KMS-11 (cell line): ENCODE measurements around the gene OTUD4.
A peak's percentile ranks its signal among the peaks of the same experiment; 100 is the strongest.

Source experiments
- H2AFZ ChIP-seq: fragments of 200-600 bp; sonication (generic); 2 replicates; pipeline ENCODE4 v1.6.1; 2016; ENCODE audit warnings: antibody characterized with exemption, mixed run types, low read depth
- H3K27ac ChIP-seq: fragments of 200-600 bp; sonication (generic); 2 replicates; pipeline ENCODE4 v1.6.1; 2016; ENCODE audit warnings: mild to moderate bottlenecking, mixed run types
- H3K27me3 ChIP-seq: fragments of 200-600 bp; sonication (generic); 2 replicates; pipeline ENCODE4 v1.6.1; 2017; ENCODE audit warnings: mild to moderate bottlenecking, low read depth, mixed run types, moderate library complexity; ENCODE audit not compliant: insufficient read depth
- H3K36me3 ChIP-seq: fragments of 200-600 bp; sonication (generic); 2 replicates; pipeline ENCODE4 v1.6.1; 2017; ENCODE audit warnings: mild to moderate bottlenecking, mixed run types; ENCODE audit not compliant: insufficient read depth
- H3K4me1 ChIP-seq: fragments of 200-600 bp; sonication (generic); 2 replicates; pipeline ENCODE4 v1.6.1; 2016; ENCODE audit warnings: mild to moderate bottlenecking, low read depth, mixed run types; ENCODE audit not compliant: poor library complexity, severe bottlenecking
- H3K4me2 ChIP-seq: fragments of 200-600 bp; sonication (generic); 2 replicates; pipeline ENCODE4 v1.7.0; 2016; ENCODE audit warnings: mild to moderate bottlenecking, mixed run types
- H3K4me3 ChIP-seq: fragments of 200-600 bp; sonication (generic); IDR thresholded peaks from 2 replicates; pipeline ENCODE4 v1.6.1; 2017; ENCODE audit warnings: low read depth, low read length, mixed read lengths; ENCODE audit not compliant: insufficient read depth
- H3K79me2 ChIP-seq: fragments of 200-600 bp; sonication (generic); 2 replicates; pipeline ENCODE4 v1.6.1; 2016; ENCODE audit warnings: low read depth, mixed run types; ENCODE audit not compliant: insufficient read depth
- H3K9ac ChIP-seq: fragments of 200-600 bp; sonication (generic); 2 replicates; pipeline ENCODE4 v1.6.1; 2016; ENCODE audit warnings: mild to moderate bottlenecking, mixed run types
- H4K20me1 ChIP-seq: fragments of 200-600 bp; sonication (generic); 2 replicates; pipeline ENCODE4 v1.6.1; 2016; ENCODE audit warnings: mild to moderate bottlenecking, mixed run types; ENCODE audit not compliant: insufficient read depth
- TF ChIP-seq, protein P1 (sequence below): fragments of 200-600 bp; sonication (generic); conservative IDR thresholded peaks from 2 replicates; pipeline ENCODE4 v1.6.1; 2017; ENCODE audit warnings: low read depth, mild to moderate bottlenecking, antibody characterized with exemption, low read length, moderate library complexity, mixed read lengths

OTUD4 gene

DNA sequence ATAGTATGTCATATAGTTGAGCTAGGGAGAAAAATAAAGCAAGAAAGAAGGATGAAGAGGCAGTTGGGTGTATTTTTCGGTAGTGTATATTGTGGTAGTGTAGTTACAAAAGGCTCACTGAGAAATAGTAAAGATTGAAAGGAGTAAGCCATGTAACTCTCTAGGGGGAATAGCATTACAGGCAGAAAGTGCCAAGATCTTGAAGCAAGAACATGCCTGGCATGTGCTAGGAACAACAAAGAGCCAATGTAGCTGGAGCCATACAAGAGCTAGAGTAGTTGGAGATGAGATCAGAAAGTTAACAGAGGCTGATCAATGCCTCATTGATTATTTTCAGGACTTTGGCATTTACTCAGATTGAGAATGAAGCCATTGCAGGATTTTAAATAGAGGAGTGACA lies 79.3 kb downstream of the OTUD4 start:
- Histone ChIP-seq H3K9ac (no peak overlapping the region), H3K4me2 (peak overlapping the region; percentile 17; the same call in 1 of the 2 replicates), H3K27me3 (no peaks in the 10 kb centered on the region), H2AFZ (no peak overlapping the region), H3K36me3 (peaks cover 17% of the 10 kb centered on the region; the same call in 1 of the 2 replicates), H3K27ac (no peak overlapping the region), H3K4me1 (peaks cover 60% of the 10 kb centered on the region), H3K4me3 (no peak overlapping the region), H4K20me1 (peaks cover 24% of the 10 kb centered on the region), H3K79me2 (peaks cover 97% of the 10 kb centered on the region)
- TF ChIP-seq, protein P1, sequence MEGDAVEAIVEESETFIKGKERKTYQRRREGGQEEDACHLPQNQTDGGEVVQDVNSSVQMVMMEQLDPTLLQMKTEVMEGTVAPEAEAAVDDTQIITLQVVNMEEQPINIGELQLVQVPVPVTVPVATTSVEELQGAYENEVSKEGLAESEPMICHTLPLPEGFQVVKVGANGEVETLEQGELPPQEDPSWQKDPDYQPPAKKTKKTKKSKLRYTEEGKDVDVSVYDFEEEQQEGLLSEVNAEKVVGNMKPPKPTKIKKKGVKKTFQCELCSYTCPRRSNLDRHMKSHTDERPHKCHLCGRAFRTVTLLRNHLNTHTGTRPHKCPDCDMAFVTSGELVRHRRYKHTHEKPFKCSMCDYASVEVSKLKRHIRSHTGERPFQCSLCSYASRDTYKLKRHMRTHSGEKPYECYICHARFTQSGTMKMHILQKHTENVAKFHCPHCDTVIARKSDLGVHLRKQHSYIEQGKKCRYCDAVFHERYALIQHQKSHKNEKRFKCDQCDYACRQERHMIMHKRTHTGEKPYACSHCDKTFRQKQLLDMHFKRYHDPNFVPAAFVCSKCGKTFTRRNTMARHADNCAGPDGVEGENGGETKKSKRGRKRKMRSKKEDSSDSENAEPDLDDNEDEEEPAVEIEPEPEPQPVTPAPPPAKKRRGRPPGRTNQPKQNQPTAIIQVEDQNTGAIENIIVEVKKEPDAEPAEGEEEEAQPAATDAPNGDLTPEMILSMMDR: no peak

- peaks cover 62% of the 10 kb centered on the region for H3K4me1 ChIP-seq
- no peak overlapping the region for H2AFZ ChIP-seq
- no peaks in the 10 kb centered on the region for H3K27me3 ChIP-seq
- H3K27ac ChIP-seq: peak overlapping the region; percentile 87; the same call in 1 of the 2 replicates
- TF ChIP-seq, protein P1: no peak
- peaks cover 6% of the 10 kb centered on the region; the same call in 1 of the 2 replicates for H3K36me3 ChIP-seq
- peak overlapping the region; percentile 95 for H3K4me2 ChIP-seq
- H3K79me2 ChIP-seq: peaks cover 96% of the 10 kb centered on the region
- no peak overlapping the region for H3K4me3 ChIP-seq
- H3K9ac ChIP-seq: peak overlapping the region; percentile 96; the same call in 1 of the 2 replicates
- peaks cover 24% of the 10 kb centered on the region for H4K20me1 ChIP-seq
These were observed 80.7 kb downstream of the OTUD4 start for GRCh38 chr4:145099653-145100052.

DNA sequence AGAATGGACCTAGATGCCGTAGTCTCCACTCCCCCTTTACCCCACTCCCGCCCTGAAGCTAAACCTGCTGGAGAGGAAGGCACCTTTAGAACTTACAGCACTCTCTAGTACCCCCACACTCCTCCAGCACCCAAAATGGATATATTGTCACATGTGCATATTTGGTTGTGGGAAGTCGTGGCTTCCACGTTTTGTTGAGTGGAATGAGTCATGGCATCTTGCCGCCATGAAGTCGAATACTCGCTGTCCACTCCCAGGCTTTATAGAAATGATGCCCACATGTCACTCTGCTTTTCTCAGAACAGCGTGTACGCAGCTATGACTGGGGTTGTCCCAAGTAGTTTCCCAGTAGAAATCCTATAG lies 81.7 kb downstream of the OTUD4 start:
- Histone ChIP-seq H3K9ac (peak overlapping the region; percentile 96), H3K27me3 (no peaks in the 10 kb centered on the region), H3K27ac (peak overlapping the region; percentile 87), H4K20me1 (peaks cover 17% of the 10 kb centered on the region), H3K79me2 (peaks cover 91% of the 10 kb centered on the region), H3K4me1 (peaks cover 57% of the 10 kb centered on the region), H3K4me2 (peak overlapping the region; percentile 95), H3K4me3 (peak overlapping the region; percentile 16), H2AFZ (peak overlapping the region; percentile 67), H3K36me3 (no peaks in the 10 kb centered on the region; the same call in 1 of the 2 replicates)
- TF ChIP-seq, protein P1: no peak

DNA sequence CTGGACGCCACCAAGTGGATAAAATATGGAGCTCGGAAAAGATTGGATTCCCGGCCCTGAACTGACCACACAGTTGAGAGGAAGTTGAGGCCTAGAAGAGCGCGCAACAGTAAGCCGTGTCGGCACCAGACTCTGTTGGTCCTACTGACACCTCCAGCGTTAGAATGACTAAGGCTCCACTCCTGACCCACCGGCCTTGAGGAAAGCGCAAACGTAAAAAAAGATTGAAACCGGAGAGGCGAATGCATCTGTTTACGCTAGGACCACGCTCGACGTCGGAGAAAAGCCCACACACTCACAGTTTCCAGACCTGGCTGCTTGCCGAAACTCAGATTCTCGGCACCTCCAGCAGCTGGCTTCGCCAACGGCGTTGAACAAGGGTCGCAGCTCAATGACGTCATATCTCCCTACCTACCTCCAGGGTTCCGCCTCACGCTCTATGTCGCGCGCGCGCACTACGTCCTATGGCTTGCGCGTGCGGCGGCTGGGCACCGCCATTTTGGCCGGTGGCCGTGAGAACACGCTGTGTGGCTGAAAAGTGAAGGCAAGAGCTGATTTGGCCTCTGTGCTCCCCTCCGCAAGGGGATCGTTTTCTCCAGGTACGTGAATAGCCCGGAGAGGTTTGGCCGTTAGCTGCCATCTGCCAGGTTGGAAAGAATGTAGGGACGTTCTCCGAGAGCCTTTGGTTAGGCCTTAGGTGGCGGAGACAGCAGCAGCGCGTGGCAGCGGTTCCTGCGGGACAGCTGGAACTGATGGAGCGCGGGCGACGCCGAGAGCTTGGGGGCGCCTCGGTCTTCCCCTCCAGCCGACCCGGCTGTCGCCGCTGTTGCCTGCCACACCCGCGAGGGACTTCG lies 82.3 kb downstream of the OTUD4 start, which contains the start of the genes ABCE1 and ANAPC10:
Gene ABCE1 (plus strand): TSS at position 491 of the 854 bp plus-strand sequence. CDS start 6,102 bp downstream, outside the sequence.
Gene ANAPC10 (minus strand): TSS at position 376 of the 854 bp plus-strand sequence. CDS start 2,097 bp downstream, outside the sequence.
- Histone ChIP-seq H3K27me3 (no peaks in the 10 kb centered on the region), H3K27ac (peak within 1 kb of the TSS; percentile 87), H3K79me2 (peaks cover 89% of the 10 kb centered on the region), H3K4me2 (peak within 1 kb of the TSS; percentile 95), H3K4me1 (peaks cover 50% of the 10 kb centered on the region), H4K20me1 (peaks cover 11% of the 10 kb centered on the region), H2AFZ (peak within 1 kb of the TSS; percentile 67), H3K9ac (peak within 1 kb of the TSS; percentile 96), H3K4me3 (peak within 1 kb of the TSS; percentile 16), H3K36me3 (no peaks in the 10 kb centered on the region; the same call in 1 of the 2 replicates)
- TF ChIP-seq, protein P1: 0 out of 2 replicates have a peak, but pooled peaks have one; percentile 8
